H1 (cell line): ENCODE measurements around the gene AHI1.

ENCODE experiments used
- CEBPB ChIP-seq: IDR thresholded peaks from 2 replicates; pipeline ENCODE4 v1.6.1; 2012; ENCODE audit warnings: low read depth, low read length
- CTCF ChIP-seq, 3 experiments: IDR thresholded peaks; 1 replicate in 2 of 3; 2 replicates in 1 of 3; pipeline versions ENCODE4 v1.5.1 to v1.6.1; 2011; ENCODE audit warnings: low read length in 3 of 3, mild to moderate bottlenecking in 3 of 3, inconsistent platforms in 2 of 3, low read depth in 1 of 3, moderate library complexity in 1 of 3; ENCODE audit not compliant: insufficient read depth in 1 of 3; ENCODE audit errors: control extremely low read depth in 1 of 3
- EZH2 ChIP-seq: fragments of 200-600 bp; sonication (generic); IDR thresholded peaks from 2 replicates; pipeline ENCODE4 v1.7.1; 2012; ENCODE audit warnings: low read depth, mild to moderate bottlenecking, moderate library complexity, low read length, inconsistent platforms; ENCODE audit not compliant: severe bottlenecking
- MAFK ChIP-seq: IDR thresholded peaks from 2 replicates; pipeline ENCODE4 v1.6.1; 2012; ENCODE audit warnings: low read depth, mild to moderate bottlenecking, improper control_type of control experiment, low read length
- TEAD4 ChIP-seq: IDR thresholded peaks from 2 replicates; pipeline ENCODE4 v1.6.1; 2012; ENCODE audit warnings: low read depth, low read length, inconsistent platforms, mixed read lengths
- USF2 ChIP-seq: IDR thresholded peaks from 2 replicates; pipeline ENCODE4 v1.6.1; 2011; ENCODE audit warnings: low read length, improper control_type of control experiment
- ZNF274 ChIP-seq: IDR thresholded peaks from 2 replicates; pipeline ENCODE4 v1.7.0; 2012; ENCODE audit warnings: low read length, borderline replicate concordance; ENCODE audit errors: extremely low read depth

- TF ChIP-seq CTCF (IDR thresholded peaks at IDR 0.05; ENCODE audit: control extremely low read depth in 1 of 3, insufficient read depth in 1 of 3, low read depth in 1 of 3, low read length in 3 of 3) (peak in 2 of 3 experiments; percentile 43 to 71; a peak in 2 of 4 replicates), USF2 (no peak), CEBPB (no peak), EZH2 (no peak), ZNF274 (no peak), MAFK (no peak), TEAD4 (no peak)
Measured at GRCh38 chr6:135423649-135424128, 73.9 kb downstream of the AHI1 start.
